Gastrocnemius medialis (tissue), 4 donors: ENCODE measurements around the gene RBFOX1. TPM values are rescaled to one million over a fixed set of nuclear protein-coding genes. Genes with fewer than 3 reads are reported as not detected.

Experiments
- ATAC-seq, 2 donors: fragments of 150-250 bp; one replicate each; pipeline ENCODE4 v1.9.1; 2016
- DNase-seq, 2 donors: peaks; one replicate each; pipeline ENCODE4 v3.0.0-alpha.2; 2019
- H3K27ac ChIP-seq, 4 donors: fragments of 200-600 bp; sonication (generic); 1 replicate in 1 of 4; 2 replicates in 3 of 4; pipeline ENCODE4 v1.5.1; 2016 to 2018; ENCODE audit warnings: mild to moderate bottlenecking in 2 of 4, moderate library complexity in 1 of 4
- H3K27me3 ChIP-seq, 3 donors: fragments of 200-600 bp; sonication (generic) in 2 of 3; 1 replicate in 1 of 3; 2 replicates in 2 of 3; pipeline versions ENCODE4 v1.5.1 to v1.6.0; 2016 to 2019; ENCODE audit warnings: mild to moderate bottlenecking in 1 of 3, moderate library complexity in 1 of 3
- H3K36me3 ChIP-seq, 2 donors: fragments of 200-600 bp; sonication (generic) in 1 of 2; one replicate each; pipeline ENCODE4 v1.5.1; 2017 to 2018
- H3K4me1 ChIP-seq, 2 donors: fragments of 200-600 bp; sonication (generic) in 1 of 2; one replicate each; pipeline ENCODE4 v1.5.1; 2016 to 2017; ENCODE audit warnings: mild to moderate bottlenecking in 2 of 2
- H3K4me3 ChIP-seq, 4 donors: fragments of 200-600 bp; sonication (generic) in 3 of 4; 1 replicate in 1 of 4; 2 replicates in 3 of 4; pipeline ENCODE4 v1.5.1; 2016 to 2019; ENCODE audit warnings: mild to moderate bottlenecking in 2 of 4
- H3K9me3 ChIP-seq, 3 donors: fragments of 200-600 bp; sonication (generic) in 2 of 3; 1 replicate in 1 of 3; 2 replicates in 2 of 3; pipeline ENCODE4 v1.5.1; 2016 to 2019
- POLR2A ChIP-seq, 2 donors: fragments of 450-650 bp; IDR thresholded peaks; one replicate each; pipeline ENCODE4 v1.6.1; 2017; ENCODE audit warnings: antibody characterized with exemption in 2 of 2, mild to moderate bottlenecking in 2 of 2, moderate library complexity in 2 of 2
- in situ Hi-C, 4 donors: fragments of 200-750 bp; cut with MboI; loops; one replicate each; pipeline versions ENCODE4 v1.15.0 to v1.8.0; 2017; ENCODE audit warnings: low sequenced_read_pairs in 4 of 4
- intact Hi-C: fragments of 100-400 bp; cut with DNase I; formaldehyde crosslinking; loops from one replicate; pipeline ENCODE4 v1.15.1; 2023; ENCODE audit warnings: low total_unique reads
- total RNA-seq, 4 donors: library from RNA; depleted of rRNA; stranded (reverse); fragments of >200 nt; gene quantifications; one replicate each; pipeline versions ENCODE4 v1.1.0 to v1.2.3, GENCODE V29; 2016
- TF ChIP-seq, protein P1 (sequence below), 5 experiments: fragments of 450-650 bp in 3 of 5; fragments of 200-600 bp in 2 of 5; sonication (generic) in 2 of 5; IDR thresholded peaks in 4 of 5; conservative IDR thresholded peaks in 1 of 5; 1 replicate in 4 of 5; 2 replicates in 1 of 5; pipeline ENCODE4 v1.5.1; 2016 to 2019; ENCODE audit warnings: antibody characterized with exemption in 5 of 5, mild to moderate bottlenecking in 3 of 5, moderate library complexity in 3 of 5

Gene RBFOX1
- total RNA-seq, 4 donors from 2014 or later = 42.5 to 98.8 (median 58.6) TPM

- peak overlapping the region; percentile 56 to 82 (median 70) for H3K27ac ChIP-seq
- H3K9me3 ChIP-seq = no peaks in the 10 kb centered on the region
- peaks cover 56 to 77% of the 10 kb centered on the region in 2 donors for H3K4me1 ChIP-seq
- H3K36me3 ChIP-seq = no peaks in the 10 kb centered on the region
- no peak for DNase-seq
- in situ Hi-C loops = no loop called here
- intact Hi-C loops = loop anchor here (5.0 kb wide), 1 partner anchor 42 kb away; the partner anchor contains the start of gene RBFOX1
- ATAC-seq = no peak
- TF ChIP-seq, protein P1, sequence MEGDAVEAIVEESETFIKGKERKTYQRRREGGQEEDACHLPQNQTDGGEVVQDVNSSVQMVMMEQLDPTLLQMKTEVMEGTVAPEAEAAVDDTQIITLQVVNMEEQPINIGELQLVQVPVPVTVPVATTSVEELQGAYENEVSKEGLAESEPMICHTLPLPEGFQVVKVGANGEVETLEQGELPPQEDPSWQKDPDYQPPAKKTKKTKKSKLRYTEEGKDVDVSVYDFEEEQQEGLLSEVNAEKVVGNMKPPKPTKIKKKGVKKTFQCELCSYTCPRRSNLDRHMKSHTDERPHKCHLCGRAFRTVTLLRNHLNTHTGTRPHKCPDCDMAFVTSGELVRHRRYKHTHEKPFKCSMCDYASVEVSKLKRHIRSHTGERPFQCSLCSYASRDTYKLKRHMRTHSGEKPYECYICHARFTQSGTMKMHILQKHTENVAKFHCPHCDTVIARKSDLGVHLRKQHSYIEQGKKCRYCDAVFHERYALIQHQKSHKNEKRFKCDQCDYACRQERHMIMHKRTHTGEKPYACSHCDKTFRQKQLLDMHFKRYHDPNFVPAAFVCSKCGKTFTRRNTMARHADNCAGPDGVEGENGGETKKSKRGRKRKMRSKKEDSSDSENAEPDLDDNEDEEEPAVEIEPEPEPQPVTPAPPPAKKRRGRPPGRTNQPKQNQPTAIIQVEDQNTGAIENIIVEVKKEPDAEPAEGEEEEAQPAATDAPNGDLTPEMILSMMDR (IDR thresholded peaks at IDR 0.05 in 4 of 5, conservative IDR thresholded peaks at IDR 0.05 in 1 of 5) = no peak
- TF ChIP-seq POLR2A (IDR thresholded peaks at IDR 0.05) = no peak
- no peaks in the 10 kb centered on the region for H3K27me3 ChIP-seq
- H3K4me3 ChIP-seq = no peak overlapping the region
Measured at GRCh38 chr16:7374614-7375174, 42.0 kb downstream of the RBFOX1 start.

GRCh38 chr16:7376227-7376626 lies 43.6 kb downstream of the RBFOX1 start:
- no peaks in the 10 kb centered on the region for H3K36me3 ChIP-seq
- DNase-seq (no peak), ATAC-seq (no peak)
- no peak for TF ChIP-seq POLR2A (IDR thresholded peaks at IDR 0.05)
- TF ChIP-seq, protein P1 (IDR thresholded peaks at IDR 0.05 in 4 of 5, conservative IDR thresholded peaks at IDR 0.05 in 1 of 5) = no peak
- peak overlapping the region; percentile 74 to 81 (median 80) for H3K27ac ChIP-seq
- intact Hi-C loops = loop anchor here (5.0 kb wide), 1 partner anchor 44 kb away; the partner anchor contains the start of gene RBFOX1
- no peaks in the 10 kb centered on the region for H3K27me3 ChIP-seq
- H3K4me3 ChIP-seq = no peak overlapping the region
- H3K9me3 ChIP-seq = no peaks in the 10 kb centered on the region
- in situ Hi-C loops = no loop called here
- H3K4me1 ChIP-seq = peaks cover 70 to 73% of the 10 kb centered on the region in 2 donors

DNA sequence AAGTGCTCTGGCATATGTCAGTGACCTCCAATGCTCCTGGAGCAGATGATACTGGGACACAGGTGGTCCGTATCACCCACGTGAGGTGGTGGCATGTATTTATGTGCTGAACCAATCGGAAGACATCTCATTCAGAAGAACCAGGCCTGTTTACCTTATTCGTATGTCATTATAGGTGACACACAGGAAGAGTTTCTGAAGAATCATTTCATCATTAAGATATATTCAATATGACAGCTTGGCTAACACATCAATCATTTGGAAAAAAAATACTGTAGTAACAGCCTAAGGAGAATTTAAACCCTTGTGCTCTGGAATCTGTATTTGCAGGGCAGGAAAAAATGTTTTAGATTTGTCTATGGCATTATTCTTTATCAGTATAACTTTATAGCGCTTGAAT lies 44.6 kb downstream of the RBFOX1 start:
- Histone ChIP-seq H3K9me3 (no peaks in the 10 kb centered on the region), H3K4me1 (peaks cover 73 to 76% of the 10 kb centered on the region in 2 donors), H3K27ac (peak overlapping the region; percentile 74 to 81 (median 80)), H3K4me3 (no peak overlapping the region), H3K36me3 (no peaks in the 10 kb centered on the region), H3K27me3 (no peaks in the 10 kb centered on the region)
- in situ Hi-C loops = no loop called here
- TF ChIP-seq POLR2A (IDR thresholded peaks at IDR 0.05) = no peak
- TF ChIP-seq, protein P1 (IDR thresholded peaks at IDR 0.05 in 4 of 5, conservative IDR thresholded peaks at IDR 0.05 in 1 of 5) = no peak
- peak in 1 of 2 donors; percentile 11 for ATAC-seq
- DNase-seq = peak in 1 of 2 donors; percentile 41
- intact Hi-C loops = loop anchor here (5.0 kb wide), 1 partner anchor 45 kb away; the partner anchor contains the start of gene RBFOX1

DNA sequence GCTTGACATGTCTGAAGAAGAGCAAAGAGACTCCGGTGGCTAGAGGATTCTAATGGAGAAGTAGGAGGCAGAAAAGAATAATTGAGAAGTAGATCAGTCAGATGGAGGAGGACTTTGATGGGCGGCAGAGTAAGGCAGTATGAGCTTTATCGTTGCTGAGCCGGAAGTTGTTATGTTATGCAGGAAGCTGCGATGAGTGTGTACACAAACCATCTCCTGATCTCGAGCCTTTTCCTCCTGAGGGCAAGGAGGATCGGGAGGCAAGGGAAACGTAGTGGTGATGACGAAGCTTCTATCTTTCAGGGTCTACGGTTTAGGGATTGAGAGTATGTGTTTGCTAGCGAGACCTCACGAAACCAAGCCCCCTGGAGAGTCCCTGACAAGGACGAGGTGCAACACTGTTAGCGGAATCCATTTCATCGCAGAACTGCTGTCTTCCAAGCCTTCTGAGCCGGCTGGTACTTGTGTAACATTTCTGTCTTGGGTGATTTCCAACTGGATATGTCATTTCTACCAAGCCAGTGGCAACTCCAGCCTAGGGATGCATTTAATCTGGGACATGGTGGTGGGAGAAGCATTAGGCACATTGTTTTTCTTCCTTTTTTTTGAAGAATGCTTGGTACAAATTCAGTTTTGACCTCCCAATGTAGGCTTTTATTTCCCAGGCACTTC lies 45.5 kb downstream of the RBFOX1 start:
- in situ Hi-C loops (no loop called here), intact Hi-C loops (loop anchor here (5.0 kb wide), 1 partner anchor 46 kb away; the partner anchor contains the start of gene RBFOX1)
- Histone ChIP-seq H3K4me1 (peaks cover 74 to 78% of the 10 kb centered on the region in 2 donors), H3K27ac (peak overlapping the region; percentile 74 to 81 (median 80)), H3K27me3 (no peaks in the 10 kb centered on the region), H3K36me3 (no peaks in the 10 kb centered on the region), H3K4me3 (peak overlapping the region in 3 of 4 donors; percentile 16 to 38 (median 38)), H3K9me3 (no peaks in the 10 kb centered on the region)
- ATAC-seq (peak; percentile 66 to 83), DNase-seq (peak in 1 of 2 donors; percentile 51)
- TF ChIP-seq POLR2A (IDR thresholded peaks at IDR 0.05) = no peak

DNA sequence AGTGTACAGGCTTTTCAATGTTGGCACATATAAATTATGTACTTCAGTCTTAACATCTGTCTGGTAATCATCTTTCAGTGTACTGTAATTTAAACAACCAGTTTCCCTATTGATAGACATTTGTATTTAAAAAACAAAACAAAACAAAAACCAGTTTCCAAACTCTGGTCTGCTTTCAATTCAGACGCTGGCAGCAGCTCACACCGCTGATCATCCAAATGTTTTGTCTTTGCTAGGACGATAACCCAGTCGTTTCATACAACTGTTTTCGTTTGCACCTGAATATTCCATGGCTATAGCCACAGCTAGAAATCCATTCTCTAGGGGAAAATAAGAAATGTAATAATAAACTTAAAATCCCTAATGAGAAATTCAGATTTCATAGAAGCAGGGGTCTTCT lies 47.8 kb downstream of the RBFOX1 start:
- ATAC-seq = no peak
- Histone ChIP-seq H3K36me3 (no peaks in the 10 kb centered on the region), H3K4me3 (no peak overlapping the region), H3K27me3 (no peaks in the 10 kb centered on the region), H3K9me3 (no peaks in the 10 kb centered on the region), H3K4me1 (peaks cover 69 to 70% of the 10 kb centered on the region in 2 donors), H3K27ac (peak overlapping the region; percentile 23 to 80 (median 53))
- in situ Hi-C loops = no loop called here
- intact Hi-C loops = no loop called here
- TF ChIP-seq POLR2A (IDR thresholded peaks at IDR 0.05) = no peak
- TF ChIP-seq, protein P1 (IDR thresholded peaks at IDR 0.05 in 4 of 5, conservative IDR thresholded peaks at IDR 0.05 in 1 of 5) = no peak
- DNase-seq = no peak
